Right lobe of liver (tissue), 4 donors: ENCODE measurements around the gene RFTN2.

Source experiments
- CTCF ChIP-seq, 4 donors: fragments of 200-600 bp in 3 of 4; fragments of 450-650 bp in 1 of 4; IDR thresholded peaks; one replicate each; pipeline versions ENCODE4 v1.5.1 to v1.8.0; 2016 to 2022; ENCODE audit warnings: antibody characterized with exemption in 4 of 4, mild to moderate bottlenecking in 2 of 4
- POLR2A ChIP-seq: fragments of 450-650 bp; IDR thresholded peaks from one replicate; pipeline ENCODE4 v1.6.1; 2017; ENCODE audit warnings: antibody characterized with exemption, mild to moderate bottlenecking
- donor health status: DM: no; HTN: no; CAD: no.
- donor health status: DM: no; HTN: no; CAD: no.
- donor health status: DM: no; HTN: yes; CAD: no.

GRCh38 chr2:197577446-197577845, 97.9 kb downstream of the RFTN2 start:
- TF ChIP-seq POLR2A (no peak), CTCF (IDR thresholded peaks at IDR 0.05) (no peak)
